B cell (primary cell): ENCODE data around the gene SPHKAP. TPM values are rescaled to one million over a fixed set of nuclear protein-coding genes. Genes with fewer than 3 reads are reported as not detected.

Experiments used
- ATAC-seq: fragments of 200-7000 bp; cut with Tn5 transposase; one replicate; pipeline ENCODE4 v1.10.0; 2021; ENCODE audit warnings: low read depth, mild to moderate bottlenecking, moderate number of reproducible peaks, moderate library complexity
- CTCF ChIA-PET: fragments of 350-600 bp; sonication (Branson Sonifier 250); formaldehyde crosslinking; loops from one replicate; lab custom pipeline; 2021; ENCODE audit warnings: antibody characterized with exemption, inconsistent platforms; lab: Charles Lee
- POLR2A ChIA-PET: fragments of 350-600 bp; sonication (Branson Sonifier 250); formaldehyde crosslinking; loops from one replicate; lab custom pipeline; 2021; ENCODE audit warnings: antibody characterized with exemption; lab: Charles Lee
- DNase-seq: peaks from one replicate; pipeline ENCODE4 v3.0.0; 2013
- H2AFZ ChIP-seq: 2 replicates; pipeline ENCODE4 v1.6.1; 2012; ENCODE audit warnings: mild to moderate bottlenecking, low read depth, low read length; ENCODE audit not compliant: insufficient read depth, poor library complexity, severe bottlenecking
- H3K27ac ChIP-seq, 2 donors: 1 replicate in 1 of 2; 2 replicates in 1 of 2; pipeline ENCODE4 v1.5.1; 2012 to 2013; ENCODE audit warnings: low read length in 2 of 2, mild to moderate bottlenecking in 2 of 2, moderate library complexity in 1 of 2
- H3K27me3 ChIP-seq, 4 experiments: fragments of 200-600 bp in 1 of 4; sonication (generic) in 1 of 4; replicated peaks in 1 of 4; 1 replicate in 2 of 4; 2 replicates in 2 of 4; pipeline versions ENCODE4 v1.6.1 to v1.7.0; 2013 to 2016; ENCODE audit warnings: low read length in 3 of 4, mild to moderate bottlenecking in 2 of 4, mixed read lengths in 1 of 4, moderate library complexity in 1 of 4; ENCODE audit not compliant: insufficient read depth in 4 of 4, control insufficient read depth in 3 of 4; ENCODE audit errors: control extremely low read depth in 1 of 4
- H3K36me3 ChIP-seq, 2 experiments: replicated peaks in 1 of 2; 1 replicate in 1 of 2; 2 replicates in 1 of 2; pipeline versions ENCODE4 v1.6.1 to v1.7.1; 2013; ENCODE audit warnings: low read length in 1 of 2; ENCODE audit not compliant: insufficient read depth in 2 of 2, control insufficient read depth in 1 of 2; ENCODE audit errors: control extremely low read depth in 1 of 2, extremely low read depth in 1 of 2
- H3K4me1 ChIP-seq, 2 donors: fragments of 200-600 bp in 1 of 2; sonication (generic) in 1 of 2; 1 replicate in 1 of 2; 2 replicates in 1 of 2; pipeline versions ENCODE4 v1.5.1 to v1.6.1; 2013 to 2017; ENCODE audit warnings: low read length in 2 of 2; ENCODE audit not compliant: control insufficient read depth in 2 of 2, insufficient read depth in 2 of 2
- H3K4me2 ChIP-seq: replicated peaks from 2 replicates; pipeline ENCODE3; 2012; ENCODE audit warnings: mild to moderate bottlenecking, low read depth, low read length; ENCODE audit not compliant: poor library complexity, severe bottlenecking
- H3K4me3 ChIP-seq, 5 experiments: fragments of 200-600 bp in 1 of 5; sonication (generic) in 1 of 5; 1 replicate in 3 of 5; 2 replicates in 2 of 5; pipeline versions ENCODE4 v1.5.1 to v1.7.0; 2011 to 2016; ENCODE audit warnings: low read length in 4 of 5, mild to moderate bottlenecking in 4 of 5, low read depth in 2 of 5, control low read depth in 1 of 5, moderate library complexity in 1 of 5; ENCODE audit not compliant: insufficient read depth in 1 of 5; ENCODE audit errors: control extremely low read depth in 1 of 5, extremely low read depth in 1 of 5
- H3K79me2 ChIP-seq: fragments of 200-600 bp; sonication (generic); one replicate; pipeline ENCODE4 v1.6.0; 2016; ENCODE audit warnings: low read length; ENCODE audit not compliant: control insufficient read depth, insufficient read depth
- H3K9ac ChIP-seq: fragments of 200-600 bp; sonication (generic); 2 replicates; pipeline ENCODE4 v1.6.1; 2017; ENCODE audit warnings: mild to moderate bottlenecking, low read length, moderate library complexity
- H3K9me3 ChIP-seq, 3 donors: one replicate each; pipeline versions ENCODE4 v1.6.1 to v1.7.1; 2013; ENCODE audit warnings: low read length in 2 of 3; ENCODE audit not compliant: control insufficient read depth in 2 of 3, insufficient read depth in 1 of 3; ENCODE audit errors: control extremely low read depth in 1 of 3
- H4K20me1 ChIP-seq: 2 replicates; pipeline ENCODE4 v1.6.0; 2012; ENCODE audit warnings: mild to moderate bottlenecking, low read length; ENCODE audit not compliant: insufficient read depth, control insufficient read depth, poor library complexity, severe bottlenecking
- H3K27ac Mint-ChIP-seq: one replicate; pipeline ENCODE4 v1.8.0; 2021; ENCODE audit warnings: mixed read lengths
- H3K27me3 Mint-ChIP-seq: one replicate; pipeline ENCODE4 v1.8.0; 2021; ENCODE audit warnings: mixed read lengths
- H3K4me1 Mint-ChIP-seq: one replicate; pipeline ENCODE4 v1.8.0; 2021; ENCODE audit warnings: mixed read lengths
- H3K4me3 Mint-ChIP-seq: one replicate; pipeline ENCODE4 v1.8.0; 2021; ENCODE audit warnings: mixed read lengths
- H3K9me3 Mint-ChIP-seq: one replicate; pipeline ENCODE4 v1.8.0; 2022; ENCODE audit warnings: mixed read lengths; ENCODE audit not compliant: insufficient read depth
- CTCF ChIP-seq: fragments of 200-600 bp; IDR thresholded peaks from one replicate; pipeline ENCODE4 v1.8.0; 2022; ENCODE audit warnings: antibody characterized with exemption, mild to moderate bottlenecking
- EZH2 ChIP-seq: IDR thresholded peaks from 2 replicates; pipeline ENCODE4 v1.6.1; 2012; ENCODE audit warnings: borderline replicate concordance, low read depth, mild to moderate bottlenecking, moderate library complexity, low read length; ENCODE audit not compliant: insufficient read depth, poor library complexity, severe bottlenecking
- WGBS: methylation state at CpG from one replicate; pipeline ENCODE4 v1.1.5; 2013; ENCODE audit warnings: missing lambda C conversion rate; ENCODE audit not compliant: insufficient coverage; 5-methylcytosine and 5-hydroxymethylcytosine counted together
- intact Hi-C: fragments of 100-400 bp; cut with micrococcal nuclease; formaldehyde crosslinking; loops from one replicate; pipeline ENCODE4 v1.10.0; 2022
- polyA plus RNA-seq: library from polyadenylated mRNA; depleted of rRNA; stranded (reverse); fragments of >200 nt; gene quantifications from 2 replicates; pipeline ENCODE4 v1.2.3, GENCODE V29; 2012
- total RNA-seq, 2 donors: library from RNA; stranded (reverse); fragments of 120-200 nt in 1 of 2; gene quantifications; 1 replicate in 1 of 2; 2 replicates in 1 of 2; pipeline versions ENCODE4 v1.2.3 to v1.2.4, GENCODE V29; 2013 to 2022

SPHKAP gene
- total and polyA plus RNA-seq, 2 donors (not counting 1 experiment from before 2014, with no cell fraction given) = not detected

GRCh38 chr2:228197504-228197903 lies 16.0 kb upstream of the SPHKAP start:
- H3K36me3 ChIP-seq = no peaks in the 10 kb centered on the region
- ATAC-seq (no peak), DNase-seq (no peak)
- Mint-ChIP-seq H3K4me3 (no peak overlapping the region), H3K9me3 (peaks cover 6% of the 10 kb centered on the region), H3K27me3 (no peaks in the 10 kb centered on the region), H3K27ac (no peak overlapping the region), H3K4me1 (no peaks in the 10 kb centered on the region)
- ChIA-PET CTCF (no interaction called here), POLR2A (no interaction called here)
- no peak overlapping the region for H3K4me2 ChIP-seq
- no peak overlapping the region for H3K4me3 ChIP-seq
- peaks cover 0 to 6% (median 0%) of the 10 kb centered on the region in 3 donors for H3K9me3 ChIP-seq
- H4K20me1 ChIP-seq = no peaks in the 10 kb centered on the region
- H3K9ac ChIP-seq = no peak overlapping the region
- no peaks in the 10 kb centered on the region for H3K27me3 ChIP-seq
- H3K4me1 ChIP-seq = no peaks in the 10 kb centered on the region
- H3K79me2 ChIP-seq = no peaks in the 10 kb centered on the region
- no CpG with 5 or more reads among the region's 2 CpGs for WGBS
- intact Hi-C loops = no loop called here
- H3K27ac ChIP-seq = no peak overlapping the region
- no peak overlapping the region for H2AFZ ChIP-seq
- TF ChIP-seq CTCF (no peak), EZH2 (no peak)

- H3K4me3 ChIP-seq = no peak overlapping the region
- no peaks in the 10 kb centered on the region for H3K36me3 ChIP-seq
- Mint-ChIP-seq H3K27me3 (peaks cover 12% of the 10 kb centered on the region), H3K4me3 (no peak overlapping the region), H3K9me3 (peaks cover 2% of the 10 kb centered on the region), H3K4me1 (no peaks in the 10 kb centered on the region), H3K27ac (no peak overlapping the region)
- no peak overlapping the region for H3K9ac ChIP-seq
- no peaks in the 10 kb centered on the region for H3K4me1 ChIP-seq
- WGBS = 20% methylated on average over 34 of the region's 43 CpGs
- TF ChIP-seq CTCF (no peak), EZH2 (no peak)
- intact Hi-C loops = no loop called here
- H3K79me2 ChIP-seq = no peaks in the 10 kb centered on the region
- CTCF ChIA-PET = no interaction called here
- peaks cover 0 to 21% (median 0%) of the 10 kb centered on the region in 3 donors for H3K9me3 ChIP-seq
- DNase-seq = no peak
- H3K27me3 ChIP-seq = peaks cover 0 to 10% (median 1%) of the 10 kb centered on the region in 4 experiments
- H4K20me1 ChIP-seq = no peaks in the 10 kb centered on the region
- no peak overlapping the region for H2AFZ ChIP-seq
- no peak overlapping the region for H3K4me2 ChIP-seq
- POLR2A ChIA-PET = no interaction called here
- ATAC-seq = no peak
- no peak overlapping the region for H3K27ac ChIP-seq
These were observed 1.0 kb downstream of the SPHKAP start for GRCh38 chr2:228180181-228181097.
